ENCODE data around the gene LMLN.

The LMLN gene

GRCh38 chr3:197974016-197974415 lies 14.0 kb downstream of the LMLN start:
- Histone ChIP-seq H3K9me3 (ENCODE audit: insufficient read depth, low read length) (no peaks in the 10 kb centered on the region), H3K9ac (ENCODE audit: low read length) (no peak overlapping the region), H4K20me1 (ENCODE audit: insufficient read depth, low read length) (no peaks in the 10 kb centered on the region), H3K4me2 (ENCODE audit: low read length) (no peak overlapping the region), H3K4me1 (ENCODE audit: low read length) (no peaks in the 10 kb centered on the region), H3K79me2 (ENCODE audit: low read length) (no peaks in the 10 kb centered on the region), H3K27me3 (ENCODE audit: low read depth, low read length) (no peaks in the 10 kb centered on the region), H3K27ac (ENCODE audit: low read length) (no peak overlapping the region), H3K4me3 (ENCODE audit: low read length) (no peak overlapping the region), H2AFZ (ENCODE audit: low read depth, low read length) (no peak overlapping the region), H3K36me3 (replicated peaks; ENCODE audit: low read depth, low read length) (no peaks in the 10 kb centered on the region)
- no peak for TF ChIP-seq EZH2phosphoT487 (IDR thresholded peaks at IDR 0.05; ENCODE audit: low read depth)
- no peak for TF ChIP-seq CTCF (IDR thresholded peaks at IDR 0.05; ENCODE audit: low read depth, low read length)

- Histone ChIP-seq H3K79me2 (ENCODE audit: low read length) (no peaks in the 10 kb centered on the region), H4K20me1 (ENCODE audit: insufficient read depth, low read length) (no peaks in the 10 kb centered on the region), H2AFZ (ENCODE audit: low read depth, low read length) (no peak overlapping the region), H3K27me3 (ENCODE audit: low read depth, low read length) (no peaks in the 10 kb centered on the region), H3K36me3 (replicated peaks; ENCODE audit: low read depth, low read length) (no peaks in the 10 kb centered on the region), H3K9ac (ENCODE audit: low read length) (no peak overlapping the region), H3K4me3 (ENCODE audit: low read length) (no peak overlapping the region), H3K9me3 (ENCODE audit: insufficient read depth, low read length) (no peaks in the 10 kb centered on the region), H3K4me1 (ENCODE audit: low read length) (no peaks in the 10 kb centered on the region), H3K27ac (ENCODE audit: low read length) (no peak overlapping the region), H3K4me2 (ENCODE audit: low read length) (no peak overlapping the region)
- TF ChIP-seq CTCF (IDR thresholded peaks at IDR 0.05; ENCODE audit: low read depth, low read length) (no peak), EZH2phosphoT487 (IDR thresholded peaks at IDR 0.05; ENCODE audit: low read depth) (no peak)
These were observed 15.3 kb downstream of the LMLN start for GRCh38 chr3:197975311-197975710.

- Histone ChIP-seq H3K9ac (ENCODE audit: low read length) (no peak overlapping the region), H3K27ac (ENCODE audit: low read length) (no peak overlapping the region), H3K9me3 (ENCODE audit: insufficient read depth, low read length) (no peaks in the 10 kb centered on the region), H3K4me1 (ENCODE audit: low read length) (no peaks in the 10 kb centered on the region; the same call in 1 of the 2 replicates), H3K79me2 (ENCODE audit: low read length) (no peaks in the 10 kb centered on the region), H3K27me3 (ENCODE audit: low read depth, low read length) (no peaks in the 10 kb centered on the region), H4K20me1 (ENCODE audit: insufficient read depth, low read length) (no peaks in the 10 kb centered on the region), H2AFZ (ENCODE audit: low read depth, low read length) (no peak overlapping the region), H3K4me3 (ENCODE audit: low read length) (no peak overlapping the region), H3K36me3 (replicated peaks; ENCODE audit: low read depth, low read length) (no peaks in the 10 kb centered on the region), H3K4me2 (ENCODE audit: low read length) (no peak overlapping the region)
- no peak for TF ChIP-seq CTCF (IDR thresholded peaks at IDR 0.05; ENCODE audit: low read depth, low read length)
- no peak for TF ChIP-seq EZH2phosphoT487 (IDR thresholded peaks at IDR 0.05; ENCODE audit: low read depth)
These were observed 23.1 kb downstream of the LMLN start for GRCh38 chr3:197983076-197983475.

GRCh38 chr3:197989651-197990050 lies 29.6 kb downstream of the LMLN start:
- H3K4me1 ChIP-seq (ENCODE audit: low read length), result no peaks in the 10 kb centered on the region
- H3K36me3 ChIP-seq (replicated peaks; ENCODE audit: low read depth, low read length), result no peaks in the 10 kb centered on the region

GRCh38 chr3:197994736-197995135 lies 34.7 kb downstream of the LMLN start:
- Histone ChIP-seq H3K27ac (ENCODE audit: low read length) (no peak overlapping the region), H3K4me2 (ENCODE audit: low read length) (no peak overlapping the region)

More at GRCh38 chr3:197989651-197990050, 29.6 kb downstream of the LMLN start:
- no peak overlapping the region for H3K27ac ChIP-seq (ENCODE audit: low read length)
- no peaks in the 10 kb centered on the region for H3K9me3 ChIP-seq (ENCODE audit: insufficient read depth, low read length)
- H3K27me3 ChIP-seq (ENCODE audit: low read depth, low read length), result no peaks in the 10 kb centered on the region
- H3K4me3 ChIP-seq (ENCODE audit: low read length), result no peak overlapping the region
- no peaks in the 10 kb centered on the region for H3K79me2 ChIP-seq (ENCODE audit: low read length)
- no peak overlapping the region for H3K4me2 ChIP-seq (ENCODE audit: low read length)
- no peak overlapping the region for H3K9ac ChIP-seq (ENCODE audit: low read length)
- H2AFZ ChIP-seq (ENCODE audit: low read depth, low read length), result no peak overlapping the region
- no peak for TF ChIP-seq EZH2phosphoT487 (IDR thresholded peaks at IDR 0.05; ENCODE audit: low read depth)
- no peaks in the 10 kb centered on the region for H4K20me1 ChIP-seq (ENCODE audit: insufficient read depth, low read length)

More at GRCh38 chr3:197994736-197995135, 34.7 kb downstream of the LMLN start:
- Histone ChIP-seq H3K4me3 (ENCODE audit: low read length) (no peak overlapping the region), H4K20me1 (ENCODE audit: insufficient read depth, low read length) (no peaks in the 10 kb centered on the region), H3K9me3 (ENCODE audit: insufficient read depth, low read length) (no peaks in the 10 kb centered on the region), H3K4me1 (ENCODE audit: low read length) (no peaks in the 10 kb centered on the region), H3K36me3 (replicated peaks; ENCODE audit: low read depth, low read length) (no peaks in the 10 kb centered on the region), H3K79me2 (ENCODE audit: low read length) (no peaks in the 10 kb centered on the region), H3K9ac (ENCODE audit: low read length) (no peak overlapping the region), H3K27me3 (ENCODE audit: low read depth, low read length) (no peaks in the 10 kb centered on the region), H2AFZ (ENCODE audit: low read depth, low read length) (no peak overlapping the region)
- TF ChIP-seq CTCF (IDR thresholded peaks at IDR 0.05; ENCODE audit: low read depth, low read length) (no peak), EZH2phosphoT487 (IDR thresholded peaks at IDR 0.05; ENCODE audit: low read depth) (no peak)

All from OCI-LY3 (cell line).